ENCODE data around the gene SLC1A5.

- TF ChIP-seq CTCF (conservative IDR thresholded peaks at IDR 0.05 in 1 of 2, IDR thresholded peaks at IDR 0.05 in 1 of 2; ENCODE audit: low read depth in 1 of 2, low read length in 2 of 2) = no peak
- TF ChIP-seq EZH2 (IDR thresholded peaks at IDR 0.05; ENCODE audit: low read length, missing control alignments) = no peak
Measured at GRCh38 chr19:46791944-46792343, 3.5 kb upstream of the SLC1A5 start.
